ENCODE data around the gene ARFGAP3. TPM values are rescaled to one million over a fixed set of nuclear protein-coding genes. Genes with fewer than 3 reads are reported as not detected.

The ARFGAP3 gene
- total and polyA plus RNA-seq, 2 experiments from 2014 or later = 14.8 to 19.1 TPM

DNA sequence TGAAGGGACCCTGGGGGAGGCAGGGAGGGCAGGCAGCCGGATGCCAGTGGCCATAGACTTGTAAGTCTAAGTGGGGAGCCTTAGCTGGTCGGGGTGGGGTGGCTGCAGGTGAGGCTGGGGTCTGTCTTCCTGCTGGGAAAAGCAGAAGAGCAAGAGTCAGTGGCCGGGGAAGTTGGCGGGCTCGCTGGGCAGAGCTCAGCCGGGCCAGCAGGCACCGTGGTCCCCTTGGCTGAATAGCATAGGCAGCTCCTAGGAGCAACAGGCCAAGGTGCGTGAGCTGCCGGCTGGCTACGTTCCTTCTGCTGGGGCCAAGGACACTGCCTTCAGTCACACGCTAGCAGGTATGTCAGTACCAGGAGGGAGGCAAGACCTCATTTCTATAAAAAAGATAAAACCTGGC, 68.6 kb downstream of the ARFGAP3 start (continued):
- TF ChIP-seq, protein P1, sequence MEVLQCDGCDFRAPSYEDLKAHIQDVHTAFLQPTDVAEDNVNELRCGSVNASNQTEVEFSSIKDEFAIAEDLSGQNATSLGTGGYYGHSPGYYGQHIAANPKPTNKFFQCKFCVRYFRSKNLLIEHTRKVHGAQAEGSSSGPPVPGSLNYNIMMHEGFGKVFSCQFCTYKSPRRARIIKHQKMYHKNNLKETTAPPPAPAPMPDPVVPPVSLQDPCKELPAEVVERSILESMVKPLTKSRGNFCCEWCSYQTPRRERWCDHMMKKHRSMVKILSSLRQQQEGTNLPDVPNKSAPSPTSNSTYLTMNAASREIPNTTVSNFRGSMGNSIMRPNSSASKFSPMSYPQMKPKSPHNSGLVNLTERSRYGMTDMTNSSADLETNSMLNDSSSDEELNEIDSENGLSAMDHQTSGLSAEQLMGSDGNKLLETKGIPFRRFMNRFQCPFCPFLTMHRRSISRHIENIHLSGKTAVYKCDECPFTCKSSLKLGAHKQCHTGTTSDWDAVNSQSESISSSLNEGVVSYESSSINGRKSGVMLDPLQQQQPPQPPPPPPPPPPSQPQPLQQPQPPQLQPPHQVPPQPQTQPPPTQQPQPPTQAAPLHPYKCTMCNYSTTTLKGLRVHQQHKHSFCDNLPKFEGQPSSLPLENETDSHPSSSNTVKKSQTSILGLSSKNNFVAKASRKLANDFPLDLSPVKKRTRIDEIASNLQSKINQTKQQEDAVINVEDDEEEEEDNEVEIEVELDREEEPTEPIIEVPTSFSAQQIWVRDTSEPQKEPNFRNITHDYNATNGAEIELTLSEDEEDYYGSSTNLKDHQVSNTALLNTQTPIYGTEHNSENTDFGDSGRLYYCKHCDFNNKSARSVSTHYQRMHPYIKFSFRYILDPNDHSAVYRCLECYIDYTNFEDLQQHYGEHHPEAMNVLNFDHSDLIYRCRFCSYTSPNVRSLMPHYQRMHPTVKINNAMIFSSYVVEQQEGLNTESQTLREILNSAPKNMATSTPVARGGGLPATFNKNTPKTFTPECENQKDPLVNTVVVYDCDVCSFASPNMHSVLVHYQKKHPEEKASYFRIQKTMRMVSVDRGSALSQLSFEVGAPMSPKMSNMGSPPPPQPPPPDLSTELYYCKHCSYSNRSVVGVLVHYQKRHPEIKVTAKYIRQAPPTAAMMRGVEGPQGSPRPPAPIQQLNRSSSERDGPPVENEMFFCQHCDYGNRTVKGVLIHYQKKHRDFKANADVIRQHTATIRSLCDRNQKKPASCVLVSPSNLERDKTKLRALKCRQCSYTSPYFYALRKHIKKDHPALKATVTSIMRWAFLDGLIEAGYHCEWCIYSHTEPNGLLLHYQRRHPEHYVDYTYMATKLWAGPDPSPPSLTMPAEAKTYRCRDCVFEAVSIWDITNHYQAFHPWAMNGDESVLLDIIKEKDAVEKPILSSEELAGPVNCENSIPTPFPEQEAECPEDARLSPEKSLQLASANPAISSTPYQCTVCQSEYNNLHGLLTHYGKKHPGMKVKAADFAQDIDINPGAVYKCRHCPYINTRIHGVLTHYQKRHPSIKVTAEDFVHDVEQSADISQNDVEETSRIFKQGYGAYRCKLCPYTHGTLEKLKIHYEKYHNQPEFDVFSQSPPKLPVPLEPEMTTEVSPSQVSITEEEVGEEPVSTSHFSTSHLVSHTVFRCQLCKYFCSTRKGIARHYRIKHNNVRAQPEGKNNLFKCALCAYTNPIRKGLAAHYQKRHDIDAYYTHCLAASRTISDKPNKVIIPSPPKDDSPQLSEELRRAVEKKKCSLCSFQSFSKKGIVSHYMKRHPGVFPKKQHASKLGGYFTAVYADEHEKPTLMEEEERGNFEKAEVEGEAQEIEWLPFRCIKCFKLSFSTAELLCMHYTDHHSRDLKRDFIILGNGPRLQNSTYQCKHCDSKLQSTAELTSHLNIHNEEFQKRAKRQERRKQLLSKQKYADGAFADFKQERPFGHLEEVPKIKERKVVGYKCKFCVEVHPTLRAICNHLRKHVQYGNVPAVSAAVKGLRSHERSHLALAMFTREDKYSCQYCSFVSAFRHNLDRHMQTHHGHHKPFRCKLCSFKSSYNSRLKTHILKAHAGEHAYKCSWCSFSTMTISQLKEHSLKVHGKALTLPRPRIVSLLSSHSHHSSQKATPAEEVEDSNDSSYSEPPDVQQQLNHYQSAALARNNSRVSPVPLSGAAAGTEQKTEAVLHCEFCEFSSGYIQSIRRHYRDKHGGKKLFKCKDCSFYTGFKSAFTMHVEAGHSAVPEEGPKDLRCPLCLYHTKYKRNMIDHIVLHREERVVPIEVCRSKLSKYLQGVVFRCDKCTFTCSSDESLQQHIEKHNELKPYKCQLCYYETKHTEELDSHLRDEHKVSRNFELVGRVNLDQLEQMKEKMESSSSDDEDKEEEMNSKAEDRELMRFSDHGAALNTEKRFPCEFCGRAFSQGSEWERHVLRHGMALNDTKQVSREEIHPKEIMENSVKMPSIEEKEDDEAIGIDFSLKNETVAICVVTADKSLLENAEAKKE (CRISPR knock-in tag; IDR thresholded peaks at IDR 0.05) = no peak
- no peak for TF ChIP-seq POLR2AphosphoS5 (IDR thresholded peaks at IDR 0.05; ENCODE audit: low read depth)
- no peak for TF ChIP-seq NANOG (IDR thresholded peaks at IDR 0.05; ENCODE audit: borderline replicate concordance)

DNA sequence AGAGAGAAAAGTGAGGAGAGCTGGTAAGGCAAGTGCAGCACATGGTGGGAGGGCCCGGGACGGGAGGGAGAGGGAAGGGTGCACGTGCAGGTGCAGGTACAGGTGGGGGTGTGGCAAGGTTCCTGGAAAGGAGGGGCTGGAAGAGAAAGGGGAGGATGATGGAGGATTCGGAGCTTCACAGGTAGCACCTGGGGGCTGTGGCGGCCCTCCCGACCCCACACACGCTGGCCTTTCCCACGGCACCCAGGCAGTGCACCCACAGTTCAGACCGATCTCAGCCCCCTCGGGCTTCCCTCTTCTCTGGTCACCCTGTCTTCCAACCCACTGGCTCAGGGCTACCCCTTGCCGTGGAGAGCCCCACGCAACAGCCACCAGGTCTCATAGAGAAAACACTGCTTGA, 69.1 kb downstream of the ARFGAP3 start:
- Histone ChIP-seq H3K4me3 (no peak overlapping the region), H2AFZ (no peak overlapping the region), H3K27me3 (ENCODE audit: insufficient read depth) (no peaks in the 10 kb centered on the region), H3K36me3 (ENCODE audit: insufficient read depth) (no peaks in the 10 kb centered on the region), H3K27ac (ENCODE audit: low read depth) (no peak overlapping the region), H4K20me1 (replicated peaks; ENCODE audit: insufficient read depth) (no peaks in the 10 kb centered on the region), H3K4me1 (ENCODE audit: insufficient read depth) (no peaks in the 10 kb centered on the region), H3F3A (replicated peaks; ENCODE audit: low read depth) (no peaks in the 10 kb centered on the region), H3K4me2 (no peak overlapping the region), H3K9me2 (ENCODE audit: insufficient read depth) (no peaks in the 10 kb centered on the region), H3K79me2 (replicated peaks; ENCODE audit: insufficient read depth) (no peaks in the 10 kb centered on the region)
- peaks cover 12% of the 10 kb centered on the region for H3K27me3 Mint-ChIP-seq (ENCODE audit: insufficient read depth, low read depth, poor library complexity)
- H3K36me3 Mint-ChIP-seq (ENCODE audit: low read depth) = no peaks in the 10 kb centered on the region
- H3K9me3 Mint-ChIP-seq = no peaks in the 10 kb centered on the region
- H3K27ac Mint-ChIP-seq = no peak overlapping the region
- ATAC-seq = no peak
- no peak overlapping the region for H3K4me3 Mint-ChIP-seq
- H3K4me1 Mint-ChIP-seq = no peaks in the 10 kb centered on the region; the same call in 2 of the 3 replicates
- DNase-seq (ENCODE audit: low spot score) = no peak
- TF ChIP-seq STAT1 (IDR thresholded peaks at IDR 0.05; ENCODE audit: unreplicated experiment) (no peak), EZH2phosphoT487 (IDR thresholded peaks at IDR 0.05; ENCODE audit: unreplicated experiment) (no peak), ZNF114 (CRISPR knock-in tag; IDR thresholded peaks at IDR 0.05) (no peak), EZH2 (IDR thresholded peaks at IDR 0.05; ENCODE audit: low read depth, unreplicated experiment) (no peak), POLR2AphosphoS5 (IDR thresholded peaks at IDR 0.05; ENCODE audit: low read depth) (no peak), JUNB (IDR thresholded peaks at IDR 0.05; ENCODE audit: unreplicated experiment) (no peak), ZNF331 (CRISPR knock-in tag; IDR thresholded peaks at IDR 0.05; ENCODE audit: low read depth) (no peak)
- TF ChIP-seq, protein P1 (CRISPR knock-in tag; IDR thresholded peaks at IDR 0.05) = no peak
- TF ChIP-seq, protein P2, sequence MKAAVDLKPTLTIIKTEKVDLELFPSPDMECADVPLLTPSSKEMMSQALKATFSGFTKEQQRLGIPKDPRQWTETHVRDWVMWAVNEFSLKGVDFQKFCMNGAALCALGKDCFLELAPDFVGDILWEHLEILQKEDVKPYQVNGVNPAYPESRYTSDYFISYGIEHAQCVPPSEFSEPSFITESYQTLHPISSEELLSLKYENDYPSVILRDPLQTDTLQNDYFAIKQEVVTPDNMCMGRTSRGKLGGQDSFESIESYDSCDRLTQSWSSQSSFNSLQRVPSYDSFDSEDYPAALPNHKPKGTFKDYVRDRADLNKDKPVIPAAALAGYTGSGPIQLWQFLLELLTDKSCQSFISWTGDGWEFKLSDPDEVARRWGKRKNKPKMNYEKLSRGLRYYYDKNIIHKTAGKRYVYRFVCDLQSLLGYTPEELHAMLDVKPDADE (IDR thresholded peaks at IDR 0.05) = no peak

Data from GM23338 (cell line).